Ovary (tissue), 10 donors: Measurements from ENCODE around the gene PIK3C2G. TPM values are rescaled to one million over a fixed set of nuclear protein-coding genes. Genes with fewer than 3 reads are reported as not detected.

Experiments
- DNase-seq, 5 donors: peaks; one replicate each; pipeline ENCODE4 v3.0.0-alpha.2; 2019 to 2020
- H3K27ac ChIP-seq, 2 donors: fragments of 200-600 bp; one replicate each; pipeline versions ENCODE4 v1.5.1 to v1.8.0; 2019 to 2022
- H3K27me3 ChIP-seq: fragments of 200-600 bp; one replicate; pipeline ENCODE4 v1.8.0; 2022
- H3K36me3 ChIP-seq: fragments of 200-600 bp; sonication (generic); one replicate; pipeline ENCODE4 v1.5.1; 2019
- H3K4me1 ChIP-seq: one replicate; pipeline ENCODE4 v1.8.1; 2013; ENCODE audit warnings: mild to moderate bottlenecking, moderate library complexity; ENCODE audit not compliant: insufficient read depth
- H3K4me3 ChIP-seq: fragments of 200-600 bp; sonication (generic); one replicate; pipeline ENCODE4 v1.5.1; 2017
- H3K9me3 ChIP-seq, 2 donors: fragments of 200-600 bp in 1 of 2; sonication (generic) in 1 of 2; one replicate each; pipeline versions ENCODE4 v1.5.1 to v1.8.1; 2013 to 2019; ENCODE audit warnings: mild to moderate bottlenecking in 1 of 2, moderate library complexity in 1 of 2
- CTCF ChIP-seq, 3 donors: fragments of 450-650 bp in 2 of 3; fragments of 200-600 bp in 1 of 3; IDR thresholded peaks; one replicate each; pipeline versions ENCODE4 v1.5.1 to v1.8.0; 2016 to 2022; ENCODE audit warnings: antibody characterized with exemption in 3 of 3, mild to moderate bottlenecking in 1 of 3
- EP300 ChIP-seq: sonication (generic); formaldehyde crosslinking; IDR thresholded peaks from one replicate; pipeline ENCODE4 v1.6.1; 2017; ENCODE audit warnings: antibody characterized with exemption
- POLR2A ChIP-seq: fragments of 450-650 bp; IDR thresholded peaks from one replicate; pipeline ENCODE4 v1.6.1; 2017; ENCODE audit warnings: antibody characterized with exemption, mild to moderate bottlenecking, moderate library complexity
- WGBS, 3 donors: extraction: QIAGEN DNeasy Blood & Tissue Kit in 1 of 3; methylation state at CpG; one replicate each; pipeline versions ENCODE4 v1.1.5 to v1.1.7; 2013 to 2017; 5-methylcytosine and 5-hydroxymethylcytosine counted together
- intact Hi-C, 4 donors: fragments of 100-400 bp; cut with DNase I; formaldehyde crosslinking; loops; one replicate each; pipeline versions ENCODE4 v1.11.0 to v1.15.1; 2022 to 2023
- long read RNA-seq, 3 donors: library from polyadenylated mRNA in 2 of 3; unstranded in 2 of 3; transcript quantifications; one replicate each; pipeline ENCODE4 v2.0.0 and lab custom pipeline, GENCODE V29; 2021 to 2026
- polyA plus RNA-seq, 2 donors: library from polyadenylated mRNA; stranded (reverse); fragments of 200-250 nt in 1 of 2; fragments of 350-450 nt in 1 of 2; fragmentation: Illumina TruSeq in 1 of 2; extraction: RNeasy Lipid Tissue Mini Kit (QIAGEN cat#74804) in 1 of 2; gene quantifications; one replicate each; pipeline ENCODE4 v1.2.3, GENCODE V29; 2013 to 2014
- total RNA-seq, 7 donors: library from RNA; depleted of rRNA in 2 of 7; stranded (reverse); fragments of >200 nt in 2 of 7; fragmentation: NEBNext Ultra II Directional in 3 of 7; extraction: Animal tissue kit (Norgen Biotek cat#: 25700) in 3 of 7; gene quantifications; one replicate each; pipeline versions ENCODE4 v1.1.0 to v1.2.4, GENCODE V29; 2016 to 2023
- donor health status: DM: no; HTN: no; CAD: no; lungs with moderate emphysema.
- donor health status: DM: no; HTN: no; CAD: no.
- donor health status: Bipolar disorder and iron deficiency.
- donor health status: DM: yes; HTN: yes; CAD: no.
- donor health status: DM: no; HTN: no; CAD: no.
- donor health status: DM: yes; HTN: yes; CAD: no.

Gene PIK3C2G
- 1 to 10 TPM in 1 of 7 donors, under 1 TPM in 2, not detected in 4; 0.07 to 1.6 (median 0.26) TPM for total RNA-seq
- polyA plus RNA-seq: under 1 TPM; 0.02 to 0.03 TPM
- long read RNA-seq, donor 1: 0 reads
- long read RNA-seq, donor 2: 0 reads
- long read RNA-seq, donor 3: 0 reads

- TF ChIP-seq EP300 (no peak), POLR2A (no peak), CTCF (IDR thresholded peaks at IDR 0.05) (no peak)
- Histone ChIP-seq H3K4me1 (no peaks in the 10 kb centered on the region), H3K36me3 (no peaks in the 10 kb centered on the region), H3K4me3 (no peak within 1 kb of the TSS), H3K9me3 (no peaks in the 10 kb centered on the region), H3K27ac (no peak within 1 kb of the TSS), H3K27me3 (no peaks in the 10 kb centered on the region)
- 94 to 96% (median 95%) methylated on average over 7 of the region's 7 CpGs for WGBS, 3 donors
- no peak for DNase-seq
- intact Hi-C loops: no loop called here
Observed at GRCh38 chr12:18261273-18261672, at the start of gene PIK3C2G. Gene PIK3C2G, plus strand, starts transcription at chr12:18261518. Its CDS starts 20,564 bp downstream, at chr12:18282082.

GRCh38 chr12:18217966-18218365 is 43.4 kb upstream of the PIK3C2G start:
- no peak for DNase-seq
- intact Hi-C loops: no loop called here
- no peaks in the 10 kb centered on the region for H3K9me3 ChIP-seq
- H3K4me3 ChIP-seq: no peak overlapping the region
- H3K36me3 ChIP-seq: no peaks in the 10 kb centered on the region
- no peak overlapping the region for H3K27ac ChIP-seq
- WGBS, 3 donors: 90 to 94% (median 92%) methylated on average over 1 of the region's 1 CpG
- TF ChIP-seq POLR2A (no peak), EP300 (no peak), CTCF (IDR thresholded peaks at IDR 0.05) (no peak)
- no peaks in the 10 kb centered on the region for H3K27me3 ChIP-seq
- no peaks in the 10 kb centered on the region for H3K4me1 ChIP-seq

- intact Hi-C loops: no loop called here
- H3K27me3 ChIP-seq: no peaks in the 10 kb centered on the region
- H3K36me3 ChIP-seq: no peaks in the 10 kb centered on the region
- H3K27ac ChIP-seq: no peak overlapping the region
- H3K4me1 ChIP-seq: no peaks in the 10 kb centered on the region
- TF ChIP-seq POLR2A: no peak
- TF ChIP-seq EP300: no peak
- TF ChIP-seq CTCF (IDR thresholded peaks at IDR 0.05): no peak
- DNase-seq: no peak
- WGBS, 3 donors: 73 to 86% (median 77%) methylated on average over 4 of the region's 4 CpGs
- no peaks in the 10 kb centered on the region for H3K9me3 ChIP-seq
- H3K4me3 ChIP-seq: no peak overlapping the region
Observed at GRCh38 chr12:18221726-18222125, 39.6 kb upstream of the PIK3C2G start.

GRCh38 chr12:18222699-18223098 is 38.6 kb upstream of the PIK3C2G start:
- no peaks in the 10 kb centered on the region for H3K9me3 ChIP-seq
- 92 to 96% (median 93%) methylated on average over 1 of the region's 1 CpG for WGBS, 3 donors
- no peaks in the 10 kb centered on the region for H3K36me3 ChIP-seq
- H3K4me1 ChIP-seq: no peaks in the 10 kb centered on the region
- no peak overlapping the region for H3K4me3 ChIP-seq
- H3K27ac ChIP-seq: no peak overlapping the region
- TF ChIP-seq CTCF (IDR thresholded peaks at IDR 0.05) (no peak), POLR2A (no peak), EP300 (no peak)
- DNase-seq: no peak
- intact Hi-C loops: no loop called here
- no peaks in the 10 kb centered on the region for H3K27me3 ChIP-seq
